Endothelial cell (in vitro differentiated cells): Measurements from ENCODE around the gene ARHGEF38. TPM values are rescaled to one million over a fixed set of nuclear protein-coding genes. Genes with fewer than 3 reads are reported as not detected.

Source experiments
- DNase-seq: peaks from one replicate; pipeline ENCODE4 v3.0.0; 2021; ENCODE audit warnings: low spot score
- H3K27ac Mint-ChIP-seq: one replicate; pipeline ENCODE4 v1.8.0; 2021; ENCODE audit warnings: mixed read lengths, inconsistent platforms; ENCODE audit not compliant: unreplicated experiment
- H3K27me3 Mint-ChIP-seq: one replicate; pipeline ENCODE4 v1.8.0; 2021; ENCODE audit warnings: mild to moderate bottlenecking, moderate library complexity, mixed read lengths, inconsistent platforms; ENCODE audit not compliant: unreplicated experiment
- H3K36me3 Mint-ChIP-seq: one replicate; pipeline ENCODE4 v1.8.0; 2021; ENCODE audit warnings: mild to moderate bottlenecking, low read depth, mixed read lengths, inconsistent platforms; ENCODE audit not compliant: unreplicated experiment
- H3K4me1 Mint-ChIP-seq: one replicate; pipeline ENCODE4 v1.8.0; 2021; ENCODE audit warnings: mild to moderate bottlenecking, mixed read lengths, inconsistent platforms; ENCODE audit not compliant: unreplicated experiment
- H3K4me3 Mint-ChIP-seq: one replicate; pipeline ENCODE4 v1.8.0; 2021; ENCODE audit warnings: mild to moderate bottlenecking, mixed read lengths, inconsistent platforms; ENCODE audit not compliant: unreplicated experiment
- H3K9me3 Mint-ChIP-seq: one replicate; pipeline ENCODE4 v1.8.0; 2021; ENCODE audit warnings: mixed read lengths, inconsistent platforms; ENCODE audit not compliant: unreplicated experiment
- long read RNA-seq: library from polyadenylated mRNA; unstranded; transcript quantifications from one replicate; pipeline ENCODE4 v2.0.0, GENCODE V29; 2020; ENCODE audit not compliant: unreplicated experiment
- total RNA-seq: library from RNA; stranded (reverse); fragmentation: NEBNext Ultra II Directional; extraction: Animal tissue kit (Norgen Biotek cat#: 25700); gene quantifications from one replicate; pipeline ENCODE4 v1.2.1, GENCODE V29; 2021; ENCODE audit not compliant: unreplicated experiment
- TF ChIP-seq, protein P1 (sequence below): fragments of 200-600 bp; sonication (generic); IDR thresholded peaks from one replicate; pipeline ENCODE4 v1.5.0; 2021; ENCODE audit warnings: antibody characterized with exemption; ENCODE audit not compliant: unreplicated experiment

ARHGEF38 gene, protein sequence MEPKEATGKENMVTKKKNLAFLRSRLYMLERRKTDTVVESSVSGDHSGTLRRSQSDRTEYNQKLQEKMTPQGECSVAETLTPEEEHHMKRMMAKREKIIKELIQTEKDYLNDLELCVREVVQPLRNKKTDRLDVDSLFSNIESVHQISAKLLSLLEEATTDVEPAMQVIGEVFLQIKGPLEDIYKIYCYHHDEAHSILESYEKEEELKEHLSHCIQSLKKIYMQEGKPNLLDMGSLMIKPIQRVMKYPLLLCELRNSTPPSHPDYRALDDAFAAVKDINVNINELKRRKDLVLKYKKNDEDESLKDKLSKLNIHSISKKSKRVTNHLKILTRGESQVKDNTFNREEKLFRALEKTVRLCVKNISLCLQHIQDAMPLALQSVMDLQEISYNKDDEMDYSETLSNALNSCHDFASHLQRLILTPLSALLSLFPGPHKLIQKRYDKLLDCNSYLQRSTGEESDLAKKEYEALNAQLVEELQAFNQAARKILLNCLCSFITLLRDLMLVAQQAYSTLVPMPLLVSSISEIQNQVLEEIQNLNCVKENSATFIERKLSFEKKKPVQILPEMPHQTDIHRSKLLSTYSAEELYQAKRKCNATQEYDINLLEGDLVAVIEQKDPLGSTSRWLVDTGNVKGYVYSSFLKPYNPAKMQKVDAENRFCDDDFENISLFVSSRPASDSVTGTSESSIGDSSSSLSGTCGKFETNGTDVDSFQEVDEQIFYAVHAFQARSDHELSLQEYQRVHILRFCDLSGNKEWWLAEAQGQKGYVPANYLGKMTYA
- total RNA-seq, result not detected
- long read RNA-seq, result 0 reads

DNA sequence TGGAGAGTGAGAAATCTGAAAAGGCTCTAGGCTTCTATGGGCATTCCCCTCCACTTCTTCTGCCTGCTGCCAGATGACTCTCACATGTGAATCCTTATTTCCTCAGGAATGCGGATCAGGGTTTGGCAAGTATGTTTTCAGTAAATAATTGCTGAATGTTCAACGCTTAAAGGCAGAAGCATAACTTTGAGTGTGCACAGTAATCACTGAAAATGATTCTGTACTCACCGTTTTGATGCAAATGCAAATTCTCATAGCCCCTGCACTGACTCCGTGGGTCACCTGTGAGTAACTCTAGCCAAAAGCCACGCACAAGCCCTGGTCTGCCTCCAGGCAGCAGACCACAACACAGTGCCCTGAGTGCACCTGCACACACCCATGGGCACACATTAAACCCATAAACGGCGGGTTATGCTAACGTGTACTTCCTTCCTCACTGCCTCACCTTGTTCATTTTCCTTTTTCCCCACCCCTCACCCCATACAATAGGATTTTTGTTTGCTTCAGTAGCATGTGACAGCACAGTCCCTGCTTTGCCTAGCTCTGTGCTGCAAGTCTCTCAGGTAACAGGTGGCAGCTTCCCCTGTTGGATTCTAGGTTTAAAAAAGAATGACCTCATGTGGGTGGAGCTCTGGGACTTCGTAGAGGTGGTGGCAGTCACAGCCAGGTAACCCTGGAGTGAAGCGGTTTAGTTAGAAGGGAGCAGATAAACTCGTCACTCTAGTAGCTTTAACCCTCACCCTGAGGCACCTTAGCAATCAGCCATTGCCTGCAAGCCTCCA, at the start of gene ARHGEF38:
Gene ARHGEF38, plus strand, starts transcription at position 656 of the 782 bp plus-strand sequence. CDS start 146 bp downstream, outside the sequence.
- TF ChIP-seq, protein P1, sequence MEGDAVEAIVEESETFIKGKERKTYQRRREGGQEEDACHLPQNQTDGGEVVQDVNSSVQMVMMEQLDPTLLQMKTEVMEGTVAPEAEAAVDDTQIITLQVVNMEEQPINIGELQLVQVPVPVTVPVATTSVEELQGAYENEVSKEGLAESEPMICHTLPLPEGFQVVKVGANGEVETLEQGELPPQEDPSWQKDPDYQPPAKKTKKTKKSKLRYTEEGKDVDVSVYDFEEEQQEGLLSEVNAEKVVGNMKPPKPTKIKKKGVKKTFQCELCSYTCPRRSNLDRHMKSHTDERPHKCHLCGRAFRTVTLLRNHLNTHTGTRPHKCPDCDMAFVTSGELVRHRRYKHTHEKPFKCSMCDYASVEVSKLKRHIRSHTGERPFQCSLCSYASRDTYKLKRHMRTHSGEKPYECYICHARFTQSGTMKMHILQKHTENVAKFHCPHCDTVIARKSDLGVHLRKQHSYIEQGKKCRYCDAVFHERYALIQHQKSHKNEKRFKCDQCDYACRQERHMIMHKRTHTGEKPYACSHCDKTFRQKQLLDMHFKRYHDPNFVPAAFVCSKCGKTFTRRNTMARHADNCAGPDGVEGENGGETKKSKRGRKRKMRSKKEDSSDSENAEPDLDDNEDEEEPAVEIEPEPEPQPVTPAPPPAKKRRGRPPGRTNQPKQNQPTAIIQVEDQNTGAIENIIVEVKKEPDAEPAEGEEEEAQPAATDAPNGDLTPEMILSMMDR, result no peak
- Mint-ChIP-seq H3K9me3 (no peaks in the 10 kb centered on the region), H3K27me3 (no peaks in the 10 kb centered on the region), H3K4me3 (no peak within 1 kb of the TSS), H3K36me3 (no peaks in the 10 kb centered on the region), H3K27ac (no peak within 1 kb of the TSS), H3K4me1 (peaks cover 32% of the 10 kb centered on the region)
- DNase-seq, result no peak

DNA sequence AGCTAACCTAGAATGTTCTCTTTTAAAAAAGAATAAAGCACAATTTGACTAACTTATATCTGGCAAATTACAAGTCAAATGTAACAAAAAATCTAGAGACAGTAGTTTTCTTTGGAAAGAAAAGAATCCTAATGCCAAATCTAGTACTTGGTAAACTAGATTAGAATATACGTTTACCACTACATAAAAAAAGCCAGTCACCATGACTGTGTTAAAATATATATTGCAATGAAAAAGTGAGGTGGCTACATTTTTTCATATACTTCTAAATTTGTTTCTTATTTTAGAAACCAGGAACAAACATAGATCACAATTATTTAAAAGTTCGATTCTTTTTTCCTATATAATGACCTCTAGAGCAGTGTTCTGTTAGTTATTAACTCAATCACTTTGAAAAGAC, 48.9 kb upstream of the ARHGEF38 start:
- H3K9me3 Mint-ChIP-seq, result no peaks in the 10 kb centered on the region
- H3K36me3 Mint-ChIP-seq, result no peaks in the 10 kb centered on the region
- TF ChIP-seq, protein P1, result no peak
- H3K4me1 Mint-ChIP-seq, result no peaks in the 10 kb centered on the region
- no peak for DNase-seq
- no peak overlapping the region for H3K4me3 Mint-ChIP-seq
- no peak overlapping the region for H3K27ac Mint-ChIP-seq
- no peaks in the 10 kb centered on the region for H3K27me3 Mint-ChIP-seq

DNA sequence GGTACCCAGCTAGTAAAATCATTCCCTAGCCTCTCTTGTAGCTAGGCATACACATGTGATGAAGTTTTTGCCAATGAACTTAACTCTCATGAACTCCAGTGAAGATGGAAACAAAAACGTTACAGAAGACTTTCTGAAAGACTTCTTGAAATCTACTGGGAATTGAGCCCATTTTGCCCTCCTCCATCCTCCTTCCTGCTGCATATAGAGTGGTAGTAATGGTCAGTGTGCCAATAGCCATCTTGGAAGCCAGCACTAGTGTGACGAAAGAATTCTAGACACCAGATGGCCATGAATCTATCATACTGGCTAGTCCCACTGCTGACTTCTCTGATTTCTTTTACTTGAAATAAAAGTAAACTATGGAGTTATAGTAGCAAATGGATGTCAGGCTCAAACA, 47.7 kb upstream of the ARHGEF38 start:
- no peaks in the 10 kb centered on the region for H3K36me3 Mint-ChIP-seq
- TF ChIP-seq, protein P1, result no peak
- no peak overlapping the region for H3K4me3 Mint-ChIP-seq
- H3K4me1 Mint-ChIP-seq, result no peaks in the 10 kb centered on the region
- no peaks in the 10 kb centered on the region for H3K27me3 Mint-ChIP-seq
- no peaks in the 10 kb centered on the region for H3K9me3 Mint-ChIP-seq
- no peak for DNase-seq
- H3K27ac Mint-ChIP-seq, result no peak overlapping the region

DNA sequence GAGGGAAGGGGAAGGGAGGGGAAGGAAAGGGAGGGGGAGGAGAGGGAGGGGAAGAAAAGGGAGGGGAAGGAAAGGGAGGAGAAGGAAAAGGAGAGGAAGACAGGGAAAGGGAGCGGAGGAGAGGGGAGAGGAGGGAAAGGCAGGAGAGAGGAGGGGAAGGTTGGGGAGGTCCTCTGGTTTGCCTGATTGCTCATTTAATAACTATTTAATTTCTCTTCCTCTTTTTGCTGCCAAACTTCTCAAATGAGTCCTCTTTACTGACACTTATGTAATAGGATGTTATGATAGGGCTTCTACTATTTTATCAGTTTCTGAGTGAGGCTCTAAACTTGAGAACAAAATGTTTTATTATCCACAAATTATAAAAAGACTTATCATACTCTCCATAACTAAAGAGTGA, 43.1 kb upstream of the ARHGEF38 start:
- Mint-ChIP-seq H3K4me1 (no peaks in the 10 kb centered on the region), H3K9me3 (no peaks in the 10 kb centered on the region), H3K27me3 (no peaks in the 10 kb centered on the region), H3K36me3 (no peaks in the 10 kb centered on the region), H3K4me3 (no peak overlapping the region), H3K27ac (no peak overlapping the region)
- TF ChIP-seq, protein P1, result no peak
- DNase-seq, result no peak
